HG03558 (cell line): ENCODE measurements around the gene FKBP14.

Source experiments
- ATAC-seq: cut with Tn5 transposase; IDR thresholded peaks from one replicate; pipeline ENCODE4 v1.9.1; 2021; ENCODE audit warnings: moderate number of reproducible peaks; ENCODE audit not compliant: unreplicated experiment; ENCODE audit errors: extremely low read depth

FKBP14 gene

DNA sequence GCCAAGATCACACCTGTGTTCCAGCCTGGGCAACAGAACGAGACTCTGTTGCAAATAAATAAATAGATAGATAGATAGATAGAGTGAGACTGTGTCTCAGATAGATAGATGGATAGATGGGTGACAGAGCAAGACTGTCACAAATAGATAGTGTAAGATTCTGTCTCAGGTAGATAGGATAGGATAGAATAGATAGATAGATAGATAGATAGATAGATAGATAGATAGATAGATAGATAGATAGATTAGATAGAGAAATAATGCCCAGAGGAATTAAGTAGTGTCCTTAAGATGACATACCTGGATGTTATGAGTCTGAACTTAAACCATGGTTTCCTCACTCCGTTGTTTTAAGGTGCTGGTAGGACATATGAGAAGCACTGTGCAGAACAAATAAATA lies 9.7 kb upstream of the FKBP14 start:
- no peak for ATAC-seq

GRCh38 chr7:30034501-30034900 lies 8.0 kb upstream of the FKBP14 start:
- no peak for ATAC-seq

DNA sequence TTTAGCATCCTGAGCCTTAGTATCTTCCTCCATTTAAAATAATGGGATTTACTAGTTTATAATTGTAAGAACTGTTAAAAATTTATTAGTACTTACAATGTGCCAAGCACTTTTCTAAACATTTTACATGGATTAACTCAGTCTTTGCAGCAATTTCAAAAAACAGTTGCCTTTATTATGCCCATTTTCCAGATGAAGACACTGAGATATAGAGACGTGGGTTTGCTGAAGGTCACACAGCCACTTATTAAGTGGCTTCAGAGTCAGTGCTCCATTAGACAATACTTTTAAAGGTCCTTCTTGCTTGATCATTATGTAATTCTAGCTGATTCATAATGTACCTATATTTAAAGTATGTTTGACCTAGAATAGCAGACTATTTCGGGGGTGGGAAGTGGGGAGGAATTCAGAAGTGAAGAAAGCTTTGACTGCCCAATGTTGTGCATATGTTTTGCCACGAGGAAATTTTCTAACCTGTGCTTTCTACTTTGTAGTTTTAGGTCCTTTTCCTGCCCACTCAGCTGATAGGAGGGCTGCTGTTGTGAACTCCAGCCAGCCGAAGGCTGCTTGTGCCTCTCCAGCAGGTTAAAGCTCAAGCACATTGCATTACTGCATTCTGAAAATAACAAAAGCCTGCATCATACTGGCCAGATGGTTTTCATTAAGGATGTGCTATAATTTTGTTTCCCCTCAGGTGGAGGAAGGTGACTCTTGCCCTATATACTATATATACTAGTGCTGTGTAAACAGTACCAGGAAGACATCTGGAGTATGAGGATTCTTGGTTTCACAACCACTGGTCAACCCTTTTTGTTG lies 6.0 kb upstream of the FKBP14 start:
- ATAC-seq, result no peak

DNA sequence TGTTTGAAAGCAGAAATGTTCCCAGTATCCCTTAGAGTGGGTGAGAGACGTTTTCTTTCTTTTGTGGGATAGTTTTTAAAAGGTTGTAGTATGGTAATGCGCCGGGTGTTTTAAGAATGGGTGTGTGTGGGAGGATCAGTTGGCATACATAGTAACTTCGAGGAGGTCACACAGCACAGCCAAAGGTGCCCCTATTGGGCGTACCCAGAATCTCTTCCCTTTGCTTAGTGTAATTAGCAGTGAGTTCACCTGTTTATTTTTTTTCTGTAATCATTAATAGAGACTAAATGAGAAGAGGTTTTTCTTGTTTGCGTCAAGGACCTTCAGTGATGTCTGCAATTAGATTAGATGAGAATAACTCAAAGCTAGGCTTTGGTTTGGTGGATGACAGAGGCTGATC lies 3.2 kb upstream of the FKBP14 start:
- ATAC-seq, result no peak

DNA sequence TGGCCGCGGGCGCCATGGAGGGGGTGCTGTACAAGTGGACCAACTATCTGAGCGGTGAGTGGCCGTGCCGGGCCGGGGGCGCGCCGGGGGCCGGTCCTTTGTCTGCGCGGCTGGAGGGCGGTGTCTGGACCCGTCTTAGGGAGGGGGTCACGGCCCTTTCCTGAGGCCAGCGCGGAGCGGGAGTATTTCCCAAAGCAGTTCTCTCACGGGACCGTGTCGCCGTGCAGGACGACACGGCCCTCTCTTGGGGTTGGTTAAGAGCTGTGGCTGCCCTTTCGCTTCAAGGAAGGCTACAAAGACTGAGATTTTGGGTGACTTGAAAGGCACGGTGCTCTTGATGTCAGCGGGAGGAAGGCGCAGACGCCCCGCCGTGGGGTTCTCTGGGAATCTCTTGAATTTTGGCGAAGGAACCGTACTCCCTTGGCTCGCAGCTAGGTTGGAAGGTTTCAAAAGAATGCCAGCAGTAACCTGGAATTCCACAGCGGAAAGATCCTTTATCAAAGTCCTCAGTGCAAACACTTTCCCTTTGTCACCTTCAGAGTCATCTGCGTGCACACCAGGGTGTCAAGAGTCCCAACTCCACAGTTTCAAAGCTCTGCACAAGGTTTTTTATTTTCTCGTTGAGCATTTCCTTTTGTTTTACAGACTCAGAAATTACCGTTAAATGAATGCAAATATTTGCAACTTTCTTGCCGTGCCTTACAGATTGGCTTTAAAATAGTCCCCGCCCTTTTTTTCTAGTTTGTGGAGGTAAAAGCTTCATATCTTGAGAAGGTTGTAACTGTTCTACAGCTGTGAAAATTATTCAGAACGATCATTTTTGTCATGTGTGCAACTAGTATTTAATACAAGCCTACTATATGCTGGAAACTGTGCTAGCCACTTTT lies 2.5 kb upstream of the FKBP14 start:
- ATAC-seq, result peak; percentile 5

- peak; percentile 22 for ATAC-seq
Observed at GRCh38 chr7:30028216-30028748, 1.8 kb upstream of the FKBP14 start, which contains the start of gene PLEKHA8. TSS of gene PLEKHA8 (plus strand) at chr7:30028412. CDS start at chr7:30028763, 351 bp downstream.

DNA sequence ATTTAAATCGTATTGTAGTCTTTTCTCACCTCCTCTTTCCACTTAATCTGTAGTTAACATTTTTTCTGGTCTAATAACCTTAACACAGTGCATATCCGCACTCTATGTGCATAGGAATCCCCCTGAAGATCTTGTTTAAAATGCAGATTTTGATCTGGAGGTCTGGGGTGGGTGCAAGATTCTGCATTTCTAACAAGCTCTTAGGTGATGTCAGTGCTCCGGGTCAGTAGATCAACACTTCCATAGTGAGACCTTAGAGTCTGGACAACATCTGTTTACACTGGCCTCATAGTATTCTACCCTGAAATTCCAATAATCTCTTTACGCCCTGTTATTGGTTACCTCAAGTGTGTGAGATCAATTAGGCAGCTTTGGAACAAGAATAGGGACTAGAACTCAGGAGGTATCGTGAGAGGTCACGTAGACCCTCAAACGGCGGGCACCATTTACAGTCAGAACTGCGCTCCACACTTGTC lies 1.3 kb upstream of the FKBP14 start:
- ATAC-seq, result no peak

DNA sequence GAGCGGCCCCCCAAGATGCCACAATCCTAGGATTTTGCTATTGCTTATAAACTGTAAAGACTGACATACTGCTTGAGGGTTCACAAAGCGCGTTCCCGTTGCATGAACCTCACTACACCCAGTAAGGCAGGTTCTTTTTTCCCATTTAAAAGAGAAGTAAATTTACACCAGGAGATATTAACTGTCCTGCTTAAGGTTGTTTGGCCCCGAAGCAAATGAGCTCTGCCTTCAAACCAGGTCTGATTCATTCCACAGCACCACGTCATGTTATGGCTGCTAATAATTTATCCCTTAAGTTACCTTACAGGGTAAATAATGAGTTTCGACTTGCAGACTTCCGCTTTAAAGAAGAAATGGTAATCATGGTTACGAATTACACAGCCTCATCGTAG lies 559 bp upstream of the FKBP14 start:
- ATAC-seq, result no peak

DNA sequence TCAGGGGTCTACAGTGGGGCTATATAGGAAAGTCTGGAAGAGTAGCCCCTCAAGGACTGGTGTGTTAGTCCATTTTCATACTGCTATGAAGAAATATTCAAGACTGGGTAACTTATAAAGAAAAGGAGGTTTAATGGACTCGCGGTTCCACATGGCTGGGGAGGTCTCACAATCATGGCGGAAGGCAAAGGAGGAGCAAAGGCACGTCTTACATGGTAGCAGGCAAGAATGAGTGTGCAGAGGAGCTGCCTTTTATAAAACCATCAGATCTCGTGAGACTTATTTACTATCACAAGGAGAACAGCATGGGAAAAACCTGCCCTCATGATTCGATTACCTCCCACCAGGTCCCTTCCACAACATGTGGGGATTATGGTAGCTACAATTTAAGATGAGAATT lies 3.0 kb downstream of the FKBP14 start:
- no peak for ATAC-seq

DNA sequence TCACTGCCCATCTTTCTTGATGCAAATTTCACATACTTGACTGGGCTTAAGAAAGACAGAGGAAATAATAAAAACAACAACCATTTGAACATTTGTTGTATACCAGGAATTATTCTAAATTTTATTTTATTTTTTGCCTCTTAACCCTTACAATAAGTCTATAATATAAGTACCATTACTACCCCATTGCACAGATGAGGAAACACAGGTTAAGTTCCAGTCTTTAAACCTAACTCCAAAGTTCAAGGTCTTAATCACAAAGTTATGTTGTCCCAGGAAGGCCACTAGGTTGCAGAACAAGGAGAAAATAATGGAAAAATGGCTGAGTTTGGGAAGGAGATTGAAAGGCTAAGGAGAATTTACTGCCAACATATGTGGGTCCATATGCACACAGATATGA lies 3.5 kb downstream of the FKBP14 start:
- ATAC-seq, result no peak

GRCh38 chr7:30020535-30020934 lies 6.0 kb downstream of the FKBP14 start:
- no peak for ATAC-seq

DNA sequence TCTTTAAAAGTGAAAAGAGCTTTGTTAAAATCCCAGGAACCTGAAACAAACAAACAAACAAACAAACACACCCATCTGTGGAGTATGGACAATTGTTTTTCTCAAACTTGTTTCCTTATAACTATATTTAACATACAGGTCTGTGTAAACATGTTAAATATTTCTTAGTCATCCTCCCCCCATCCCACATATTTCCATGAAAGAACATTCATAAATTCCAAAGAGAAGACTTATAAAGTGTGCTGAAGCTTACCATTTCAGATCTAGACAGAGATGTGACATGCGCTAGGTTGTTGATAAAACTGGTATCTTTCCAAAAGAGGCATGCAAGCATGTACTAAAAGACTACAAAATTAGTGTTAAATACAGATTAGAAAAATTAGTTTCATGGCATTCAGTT lies 6.5 kb downstream of the FKBP14 start:
- no peak for ATAC-seq

DNA sequence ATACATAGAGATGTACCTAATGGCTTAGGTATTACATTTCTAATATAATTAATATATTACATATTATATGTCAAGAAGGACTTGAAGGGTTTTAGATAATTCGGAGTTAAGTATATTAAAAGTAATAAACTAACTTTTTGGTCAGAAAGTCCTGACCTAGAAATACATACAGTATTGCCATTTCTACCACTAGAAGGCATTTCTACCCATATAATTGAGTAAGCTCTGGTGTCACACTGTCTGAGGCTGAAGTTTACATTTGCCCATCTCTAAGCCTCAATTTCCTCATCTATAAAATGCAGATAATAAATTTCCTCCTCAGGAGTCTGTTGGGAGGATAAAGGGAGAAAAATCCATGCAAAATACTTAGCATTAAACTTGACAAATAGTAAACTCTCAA lies 7.1 kb downstream of the FKBP14 start:
- ATAC-seq, result no peak

DNA sequence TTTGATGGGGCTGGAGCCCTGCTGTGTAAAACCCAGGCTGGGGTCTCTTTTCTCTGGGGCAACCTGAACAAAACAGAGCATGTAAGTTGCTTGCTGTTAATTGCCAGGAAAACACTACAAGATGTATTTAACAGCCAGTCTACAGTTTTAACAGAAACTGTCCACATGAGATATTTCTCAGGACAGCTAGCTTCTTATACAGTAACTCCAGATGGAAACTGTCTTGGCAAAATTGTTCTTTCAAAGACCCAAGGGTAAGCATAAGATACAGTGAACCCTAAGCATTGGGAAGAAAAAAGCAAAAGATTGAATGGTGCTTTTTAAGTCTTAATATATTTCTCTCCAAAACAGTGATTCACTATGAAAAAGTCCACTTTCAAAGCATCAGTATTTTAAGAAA lies 8.1 kb downstream of the FKBP14 start:
- ATAC-seq, result no peak

GRCh38 chr7:30012757-30013156 lies 13.7 kb downstream of the FKBP14 start:
- ATAC-seq, result no peak

DNA sequence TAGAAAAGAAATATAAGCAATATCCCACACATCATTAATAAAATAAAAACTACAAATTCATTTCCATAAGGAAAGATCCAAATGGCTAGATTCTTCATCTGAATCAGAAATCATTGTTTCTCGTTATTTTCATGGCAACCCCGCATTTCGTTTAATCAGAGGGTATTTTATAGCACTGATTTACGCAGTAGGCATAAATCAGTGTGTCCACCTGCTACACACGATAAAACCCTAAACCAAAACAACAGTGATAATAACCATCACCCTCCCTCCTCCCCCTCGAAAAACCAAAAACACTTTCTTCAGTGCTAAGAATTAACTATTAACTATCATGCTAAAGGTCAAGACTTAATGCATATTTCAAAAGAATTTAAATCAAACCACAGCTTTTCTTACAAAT lies 16.5 kb downstream of the FKBP14 start:
- ATAC-seq, result no peak

DNA sequence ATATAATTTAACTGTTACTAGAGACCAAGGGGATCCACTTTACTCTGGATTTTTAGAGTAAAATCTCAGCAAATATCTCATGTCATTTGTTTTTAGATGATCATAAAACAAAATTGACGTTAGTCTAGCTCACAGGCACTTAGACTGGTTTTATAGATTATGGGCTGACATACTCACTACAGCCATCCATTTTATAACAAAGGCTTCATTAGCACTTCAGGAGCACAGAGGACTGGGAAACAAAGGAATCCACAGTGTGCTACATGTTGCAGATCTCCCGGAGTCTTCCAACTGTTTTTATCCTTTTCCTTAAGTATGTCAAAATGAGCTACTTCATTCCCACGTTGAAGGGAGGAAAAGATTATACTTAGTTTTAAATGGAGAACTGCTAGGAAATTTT lies 21.0 kb downstream of the FKBP14 start:
- no peak for ATAC-seq

- no peak for ATAC-seq
Observed at GRCh38 chr7:30003098-30003497, 23.4 kb downstream of the FKBP14 start.

- ATAC-seq, result no peak
Observed at GRCh38 chr7:30001998-30002397, 24.5 kb downstream of the FKBP14 start.

DNA sequence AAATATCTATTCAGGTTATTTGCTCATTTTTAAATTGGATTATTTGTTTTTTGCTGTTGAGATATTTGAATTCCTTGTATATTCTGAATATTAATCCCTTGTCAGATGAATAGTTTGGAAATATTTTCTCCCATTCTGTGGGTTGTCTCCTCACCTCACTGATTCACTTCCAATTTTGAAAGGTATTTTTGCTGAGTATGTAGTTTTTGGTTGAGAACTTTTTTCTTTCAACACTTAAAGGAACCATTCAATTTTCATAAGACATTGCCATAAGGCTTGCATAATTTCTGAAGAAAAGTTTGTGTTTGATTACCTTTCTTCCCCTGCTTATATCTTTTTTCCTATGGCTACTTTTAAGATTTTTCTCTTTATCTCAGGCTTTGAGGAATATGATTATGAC lies 28.0 kb downstream of the FKBP14 start:
- ATAC-seq, result no peak

GRCh38 chr7:29996321-29996720 lies 30.2 kb downstream of the FKBP14 start:
- no peak for ATAC-seq
